Natural killer cell (primary cell): ENCODE measurements around the gene RSRC1. TPM values are rescaled to one million over a fixed set of nuclear protein-coding genes. Genes with fewer than 3 reads are reported as not detected.
"Not testable (repeated sequence)": the region's sequence is repeated elsewhere in the genome, so short reads cannot be mapped to it uniquely, and the experiment has no call there.

Experiments
- ATAC-seq, 3 donors: fragments of 150-1000 bp in 2 of 3; fragments of 200-7000 bp in 1 of 3; cut with Tn5 transposase; 1 replicate in 1 of 3; 2 replicates in 2 of 3; pipeline ENCODE4 v1.10.0; 2021; ENCODE audit warnings: mild to moderate bottlenecking in 2 of 3, moderate library complexity in 2 of 3
- DNase-seq, 2 donors: peaks; one replicate each; pipeline versions ENCODE4 v3.0.0 to v3.0.0-alpha.2; 2013 to 2021; ENCODE audit warnings: mixed read lengths in 1 of 2
- H3K27ac ChIP-seq: one replicate; pipeline ENCODE4 v1.5.1; 2013; ENCODE audit warnings: mild to moderate bottlenecking, low read length
- H3K27me3 ChIP-seq: one replicate; pipeline ENCODE4 v1.6.1; 2013; ENCODE audit warnings: low read length; ENCODE audit not compliant: control insufficient read depth, insufficient read depth
- H3K36me3 ChIP-seq: one replicate; pipeline ENCODE4 v1.6.1; 2013; ENCODE audit warnings: low read length; ENCODE audit not compliant: control insufficient read depth, insufficient read depth
- H3K4me1 ChIP-seq: one replicate; pipeline ENCODE4 v1.6.1; 2013; ENCODE audit warnings: low read length; ENCODE audit not compliant: control insufficient read depth, insufficient read depth
- H3K4me3 ChIP-seq: one replicate; pipeline ENCODE4 v1.5.1; 2013; ENCODE audit warnings: low read length
- H3K9me3 ChIP-seq: one replicate; pipeline ENCODE4 v1.6.1; 2013; ENCODE audit warnings: low read length; ENCODE audit not compliant: control insufficient read depth, insufficient read depth
- H3K27ac Mint-ChIP-seq, 2 donors: one replicate each; pipeline ENCODE4 v1.8.0; 2022; ENCODE audit warnings: mild to moderate bottlenecking in 2 of 2, mixed read lengths in 2 of 2, moderate library complexity in 1 of 2
- H3K27me3 Mint-ChIP-seq, 2 donors: one replicate each; pipeline ENCODE4 v1.8.0; 2022; ENCODE audit warnings: low read depth in 2 of 2, mixed read lengths in 2 of 2
- H3K36me3 Mint-ChIP-seq: one replicate; pipeline ENCODE4 v1.8.0; 2022; ENCODE audit warnings: mixed read lengths
- H3K4me1 Mint-ChIP-seq, 2 donors: one replicate each; pipeline ENCODE4 v1.8.0; 2022; ENCODE audit warnings: mixed read lengths in 2 of 2
- H3K4me3 Mint-ChIP-seq: one replicate; pipeline ENCODE4 v1.8.0; 2022; ENCODE audit warnings: mild to moderate bottlenecking, moderate library complexity, mixed read lengths
- H3K9me3 Mint-ChIP-seq, 2 donors: one replicate each; pipeline ENCODE4 v1.8.0; 2022; ENCODE audit warnings: mixed read lengths in 2 of 2
- WGBS: methylation state at CpG from one replicate; pipeline ENCODE4 v1.1.7; 2013; ENCODE audit warnings: missing lambda C conversion rate; ENCODE audit not compliant: insufficient coverage; 5-methylcytosine and 5-hydroxymethylcytosine counted together
- intact Hi-C: fragments of 100-400 bp; cut with micrococcal nuclease; formaldehyde crosslinking; loops from one replicate; pipeline ENCODE4 v1.14.2; 2022
- total RNA-seq, 4 donors: library from RNA; stranded (reverse); fragments of 120-200 nt in 1 of 4; gene quantifications; one replicate each; pipeline versions ENCODE4 v1.2.3 to v1.2.4, GENCODE V29; 2013 to 2022
- TF ChIP-seq, protein P1 (sequence below): fragments of 200-600 bp; IDR thresholded peaks from one replicate; pipeline ENCODE4 v1.8.0; 2022; ENCODE audit warnings: antibody characterized with exemption

Gene RSRC1
- total RNA-seq, result 10 to 100 TPM; 37.3 to 41.1 (median 37.6) TPM
- 86.9 TPM for total RNA-seq (2013)

GRCh38 chr3:158109804-158110657 lies at the start of gene RSRC1:
Gene RSRC1, plus strand, starts transcription at chr3:158110089. Its CDS starts 12,016 bp downstream, at chr3:158122105.
- peak within 1 kb of the TSS; percentile 62 for H3K27ac ChIP-seq
- peak; percentile 66 to 87 for DNase-seq
- peaks cover 28 to 38% of the 10 kb centered on the region in 2 donors for H3K27me3 Mint-ChIP-seq
- peaks cover 34% of the 10 kb centered on the region for H3K4me1 ChIP-seq
- H3K9me3 Mint-ChIP-seq, result no peaks in the 10 kb centered on the region
- H3K27ac Mint-ChIP-seq, result peak within 1 kb of the TSS; percentile 83
- peaks cover 61 to 64% of the 10 kb centered on the region in 2 donors for H3K4me1 Mint-ChIP-seq
- peak within 1 kb of the TSS; percentile 80 for H3K4me3 ChIP-seq
- ATAC-seq, result peak; percentile 92 to 96 (median 93)
- H3K27me3 ChIP-seq, result peaks cover 39% of the 10 kb centered on the region
- H3K4me3 Mint-ChIP-seq, result peak within 1 kb of the TSS; percentile 100
- intact Hi-C loops, result no loop called here
- H3K36me3 Mint-ChIP-seq, result no peaks in the 10 kb centered on the region
- WGBS, result under 1% methylated on average over 56 of the region's 57 CpGs
- H3K36me3 ChIP-seq, result no peaks in the 10 kb centered on the region
- TF ChIP-seq, protein P1, sequence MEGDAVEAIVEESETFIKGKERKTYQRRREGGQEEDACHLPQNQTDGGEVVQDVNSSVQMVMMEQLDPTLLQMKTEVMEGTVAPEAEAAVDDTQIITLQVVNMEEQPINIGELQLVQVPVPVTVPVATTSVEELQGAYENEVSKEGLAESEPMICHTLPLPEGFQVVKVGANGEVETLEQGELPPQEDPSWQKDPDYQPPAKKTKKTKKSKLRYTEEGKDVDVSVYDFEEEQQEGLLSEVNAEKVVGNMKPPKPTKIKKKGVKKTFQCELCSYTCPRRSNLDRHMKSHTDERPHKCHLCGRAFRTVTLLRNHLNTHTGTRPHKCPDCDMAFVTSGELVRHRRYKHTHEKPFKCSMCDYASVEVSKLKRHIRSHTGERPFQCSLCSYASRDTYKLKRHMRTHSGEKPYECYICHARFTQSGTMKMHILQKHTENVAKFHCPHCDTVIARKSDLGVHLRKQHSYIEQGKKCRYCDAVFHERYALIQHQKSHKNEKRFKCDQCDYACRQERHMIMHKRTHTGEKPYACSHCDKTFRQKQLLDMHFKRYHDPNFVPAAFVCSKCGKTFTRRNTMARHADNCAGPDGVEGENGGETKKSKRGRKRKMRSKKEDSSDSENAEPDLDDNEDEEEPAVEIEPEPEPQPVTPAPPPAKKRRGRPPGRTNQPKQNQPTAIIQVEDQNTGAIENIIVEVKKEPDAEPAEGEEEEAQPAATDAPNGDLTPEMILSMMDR, result no peak
- H3K9me3 ChIP-seq, result peaks cover 4% of the 10 kb centered on the region

DNA sequence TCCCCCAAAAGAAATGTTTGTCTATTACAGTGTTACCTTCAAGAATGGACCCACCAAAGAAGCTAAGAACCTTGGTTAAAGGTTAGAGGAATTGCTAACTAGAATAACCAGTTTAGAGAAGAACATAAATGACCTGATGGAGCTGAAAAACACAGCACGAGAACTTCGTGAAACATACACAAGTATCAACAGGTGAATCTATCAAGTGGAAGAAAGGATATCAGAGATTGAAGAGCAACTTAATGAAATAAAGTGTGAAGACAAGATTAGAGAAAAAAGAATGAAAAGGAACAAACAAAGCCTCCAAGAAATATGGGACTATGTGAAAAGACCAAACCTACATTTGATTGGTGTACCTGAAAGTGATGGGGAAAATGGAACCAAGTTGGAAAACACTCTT lies 44.3 kb upstream of the RSRC1 start:
- H3K4me1 ChIP-seq, H3K27ac ChIP-seq, H3K36me3 Mint-ChIP-seq, intact Hi-C loops, H3K4me3 Mint-ChIP-seq, H3K27me3 ChIP-seq, H3K9me3 Mint-ChIP-seq, H3K4me1 Mint-ChIP-seq, H3K27ac Mint-ChIP-seq, H3K9me3 ChIP-seq, H3K27me3 Mint-ChIP-seq, ATAC-seq, H3K4me3 ChIP-seq, DNase-seq, H3K36me3 ChIP-seq: not testable (repeated sequence)
- 100% methylated on average over 2 of the region's 2 CpGs for WGBS

DNA sequence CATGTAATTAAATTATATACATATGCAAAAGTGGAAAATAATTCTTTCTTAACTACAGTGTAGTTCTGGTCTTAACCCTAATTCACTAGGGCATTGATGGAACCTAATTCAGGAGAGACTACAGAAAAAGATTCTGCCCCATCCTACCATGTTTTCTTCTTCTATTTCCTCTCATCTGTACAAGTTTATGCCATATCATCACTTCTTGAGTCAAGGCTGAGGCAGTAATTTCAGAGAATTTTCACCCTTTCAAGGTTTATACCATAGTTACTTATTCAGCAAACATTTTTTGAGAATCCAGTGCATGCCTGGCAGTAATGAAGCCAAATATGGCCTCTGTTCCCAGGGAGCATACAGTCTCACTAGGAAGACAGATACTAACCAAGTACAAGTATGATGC lies 37.1 kb upstream of the RSRC1 start:
- no peaks in the 10 kb centered on the region for H3K9me3 ChIP-seq
- Mint-ChIP-seq H3K4me3 (no peak overlapping the region), H3K27me3 (peaks cover 0 to 8% of the 10 kb centered on the region in 2 donors), H3K36me3 (no peaks in the 10 kb centered on the region), H3K9me3 (peaks cover 0 to 3% of the 10 kb centered on the region in 2 donors), H3K4me1 (no peaks in the 10 kb centered on the region), H3K27ac (no peak overlapping the region)
- intact Hi-C loops, result no loop called here
- H3K36me3 ChIP-seq, result no peaks in the 10 kb centered on the region
- no peak overlapping the region for H3K27ac ChIP-seq
- no peak overlapping the region for H3K4me3 ChIP-seq
- H3K27me3 ChIP-seq, result no peaks in the 10 kb centered on the region
- TF ChIP-seq, protein P1, result no peak
- H3K4me1 ChIP-seq, result no peaks in the 10 kb centered on the region
- ATAC-seq, result no peak
- no peak for DNase-seq

DNA sequence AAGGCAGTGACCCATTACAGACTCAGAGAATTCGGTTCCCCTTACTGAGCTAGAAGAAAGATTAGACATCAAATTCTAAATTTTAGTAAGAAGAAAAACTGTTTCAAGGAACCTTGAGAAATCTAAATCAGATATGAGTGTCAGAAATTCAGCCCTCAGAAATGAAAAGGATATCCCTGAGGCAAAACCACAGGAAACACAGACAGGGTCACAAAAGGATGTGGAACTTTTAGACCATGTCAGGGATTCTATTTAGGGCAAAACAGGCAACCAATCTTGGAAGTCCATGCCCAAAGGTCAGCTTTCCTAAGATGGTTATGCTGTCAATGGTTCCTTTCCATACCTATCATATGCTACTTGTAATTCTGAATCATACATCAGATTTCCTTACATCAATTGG lies 35.3 kb upstream of the RSRC1 start:
- intact Hi-C loops, result no loop called here
- no peak for ATAC-seq
- Mint-ChIP-seq H3K27me3 (peaks cover 0 to 8% of the 10 kb centered on the region in 2 donors), H3K9me3 (peaks cover 0 to 3% of the 10 kb centered on the region in 2 donors), H3K27ac (no peak overlapping the region), H3K36me3 (no peaks in the 10 kb centered on the region), H3K4me1 (no peaks in the 10 kb centered on the region), H3K4me3 (no peak overlapping the region)
- DNase-seq, result no peak
- Histone ChIP-seq H3K36me3 (no peaks in the 10 kb centered on the region), H3K4me1 (no peaks in the 10 kb centered on the region), H3K4me3 (no peak overlapping the region), H3K27ac (no peak overlapping the region), H3K27me3 (no peaks in the 10 kb centered on the region), H3K9me3 (no peaks in the 10 kb centered on the region)
- TF ChIP-seq, protein P1, result no peak
- WGBS, result 14% methylated on average over 1 of the region's 1 CpG
